GM23338 (cell line): ENCODE results near the gene EXOC6B. TPM values are rescaled to one million over a fixed set of nuclear protein-coding genes. Genes with fewer than 3 reads are reported as not detected.

Source experiments
- ATAC-seq: fragments of 200-7000 bp; cut with Tn5 transposase; 3 replicates; pipeline ENCODE4 v1.9.1; 2020
- DNase-seq: peaks from one replicate; pipeline ENCODE4 v3.0.0-alpha.2; 2015; ENCODE audit warnings: low spot score
- H2AFZ ChIP-seq: fragments of 200-600 bp; sonication (generic); 2 replicates; pipeline ENCODE4 v1.8.0; 2016; ENCODE audit warnings: antibody characterized with exemption, mild to moderate bottlenecking, moderate library complexity
- H3F3A ChIP-seq: fragments of 200-600 bp; sonication (generic); replicated peaks from 2 replicates; pipeline ENCODE4 v1.8.0; 2017; ENCODE audit warnings: antibody characterized with exemption, mixed run types, low read depth
- H3K27ac ChIP-seq: fragments of 200-600 bp; sonication (generic); 2 replicates; pipeline ENCODE4 v1.6.1; 2016; ENCODE audit warnings: low read depth
- H3K27me3 ChIP-seq: fragments of 200-600 bp; sonication (generic); 2 replicates; pipeline ENCODE4 v1.8.0; 2016; ENCODE audit warnings: mild to moderate bottlenecking, mixed run types, moderate library complexity; ENCODE audit not compliant: insufficient read depth
- H3K36me3 ChIP-seq: fragments of 200-600 bp; sonication (generic); 2 replicates; pipeline ENCODE4 v1.8.0; 2016; ENCODE audit warnings: mild to moderate bottlenecking; ENCODE audit not compliant: insufficient read depth
- H3K4me1 ChIP-seq: fragments of 200-600 bp; sonication (generic); 2 replicates; pipeline ENCODE4 v1.8.0; 2016; ENCODE audit warnings: mild to moderate bottlenecking, moderate library complexity; ENCODE audit not compliant: insufficient read depth
- H3K4me2 ChIP-seq: fragments of 200-600 bp; sonication (generic); 2 replicates; pipeline ENCODE4 v1.7.1; 2017; ENCODE audit warnings: mixed run types
- H3K4me3 ChIP-seq: fragments of 200-600 bp; sonication (generic); 2 replicates; pipeline ENCODE4 v1.6.1; 2016; ENCODE audit warnings: mixed run types
- H3K79me2 ChIP-seq: fragments of 200-600 bp; sonication (generic); replicated peaks from 2 replicates; pipeline ENCODE4 v1.8.0; 2017; ENCODE audit warnings: mild to moderate bottlenecking; ENCODE audit not compliant: insufficient read depth
- H3K9me2 ChIP-seq: fragments of 200-600 bp; sonication (generic); 2 replicates; pipeline ENCODE4 v1.8.0; 2017; ENCODE audit not compliant: insufficient read depth
- H4K20me1 ChIP-seq: fragments of 200-600 bp; sonication (generic); replicated peaks from 2 replicates; pipeline ENCODE4 v1.8.0; 2017; ENCODE audit warnings: mild to moderate bottlenecking; ENCODE audit not compliant: insufficient read depth
- H3K27ac Mint-ChIP-seq: 2 replicates; pipeline ENCODE4 v1.8.0; 2020; ENCODE audit warnings: inconsistent platforms, mild to moderate bottlenecking, moderate library complexity, mixed read lengths
- H3K27me3 Mint-ChIP-seq: 3 replicates; pipeline ENCODE4 v1.8.0; 2022; ENCODE audit warnings: low read depth, mild to moderate bottlenecking, moderate library complexity, mixed read lengths, inconsistent platforms; ENCODE audit not compliant: insufficient read depth, poor library complexity
- H3K36me3 Mint-ChIP-seq: 3 replicates; pipeline ENCODE4 v1.8.0; 2021; ENCODE audit warnings: low read depth, mild to moderate bottlenecking, inconsistent platforms, moderate library complexity, mixed read lengths
- H3K4me1 Mint-ChIP-seq: 3 replicates; pipeline ENCODE4 v1.8.0; 2020; ENCODE audit warnings: mild to moderate bottlenecking, inconsistent platforms, mixed read lengths
- H3K4me3 Mint-ChIP-seq: 3 replicates; pipeline ENCODE4 v1.8.0; 2021; ENCODE audit warnings: moderate library complexity, mild to moderate bottlenecking, inconsistent platforms, mixed read lengths
- H3K9me3 Mint-ChIP-seq: 3 replicates; pipeline ENCODE4 v1.8.0; 2020; ENCODE audit warnings: moderate library complexity, mild to moderate bottlenecking, inconsistent platforms, mixed read lengths
- CREB1 ChIP-seq: fragments of 250-450 bp; sonication (Bioruptor Pico); IDR thresholded peaks from 2 replicates; pipeline ENCODE4 v1.5.0; 2020; ENCODE audit warnings: low read depth, mild to moderate bottlenecking, moderate library complexity
- CTCF ChIP-seq, 2 experiments: fragments of 200-600 bp in 1 of 2; sonication (generic) in 1 of 2; conservative IDR thresholded peaks; 2 replicates each; pipeline versions ENCODE4 v1.5.1 to v1.6.1; 2016 to 2017; ENCODE audit warnings: antibody characterized with exemption in 2 of 2, low read depth in 2 of 2, mild to moderate bottlenecking in 2 of 2, moderate library complexity in 1 of 2
- ETS1 ChIP-seq: IDR thresholded peaks from 2 replicates; pipeline ENCODE4 v1.6.1; 2016; ENCODE audit warnings: antibody characterized with exemption
- EZH2 ChIP-seq: fragments of 200-600 bp; sonication (generic); IDR thresholded peaks from one replicate; pipeline ENCODE4 v1.8.0; 2017; ENCODE audit warnings: antibody characterized with exemption, mild to moderate bottlenecking, low read depth; ENCODE audit not compliant: unreplicated experiment
- EZH2phosphoT487 ChIP-seq: fragments of 200-600 bp; sonication (generic); IDR thresholded peaks from one replicate; pipeline ENCODE4 v1.8.1; 2018; ENCODE audit warnings: antibody characterized with exemption; ENCODE audit not compliant: unreplicated experiment
- JUNB ChIP-seq: IDR thresholded peaks from one replicate; pipeline ENCODE4 v1.6.1; 2016; ENCODE audit warnings: antibody characterized with exemption; ENCODE audit not compliant: unreplicated experiment
- NANOG ChIP-seq: IDR thresholded peaks from 2 replicates; pipeline ENCODE4 v1.6.1; 2016; ENCODE audit warnings: antibody characterized with exemption, borderline replicate concordance
- POLR2AphosphoS5 ChIP-seq: IDR thresholded peaks from 2 replicates; pipeline ENCODE4 v1.6.1; 2016; ENCODE audit warnings: antibody characterized with exemption, low read depth
- REST ChIP-seq: IDR thresholded peaks from one replicate; pipeline ENCODE4 v1.6.1; 2018; ENCODE audit warnings: antibody characterized with exemption; ENCODE audit not compliant: unreplicated experiment
- STAT1 ChIP-seq: IDR thresholded peaks from one replicate; pipeline ENCODE4 v1.6.1; 2016; ENCODE audit warnings: antibody characterized with exemption; ENCODE audit not compliant: unreplicated experiment
- ZNF114 ChIP-seq: fragments of 250-450 bp; sonication (Bioruptor Pico); IDR thresholded peaks from 2 replicates; pipeline ENCODE4 v1.5.0; 2020; ENCODE audit warnings: mild to moderate bottlenecking, moderate library complexity
- ZNF331 ChIP-seq: fragments of 250-450 bp; sonication (Bioruptor Pico); IDR thresholded peaks from 2 replicates; pipeline ENCODE4 v1.5.0; 2020; ENCODE audit warnings: low read depth, mild to moderate bottlenecking, moderate library complexity
- polyA plus RNA-seq: library from polyadenylated mRNA; unstranded; fragments of >200 nt; fragmentation: Nextera tagmentation; extraction: Ambion mirVana; gene quantifications from 2 replicates; pipeline ENCODE4 v1.2.1, GENCODE V29; 2016
- total RNA-seq: library from RNA; depleted of rRNA; stranded (reverse); fragments of >200 nt; shearing (Covaris generic); gene quantifications from 2 replicates; pipeline ENCODE4 v1.2.3, GENCODE V29; 2014

EXOC6B gene
- total and polyA plus RNA-seq, 2 experiments from 2014 or later: 7.2 to 45.9 TPM

- Histone ChIP-seq H3K27ac (no peak overlapping the region), H3K4me3 (no peak overlapping the region), H3K4me2 (no peak overlapping the region), H2AFZ (no peak overlapping the region), H3K4me1 (no peaks in the 10 kb centered on the region), H3K79me2 (no peaks in the 10 kb centered on the region), H3K27me3 (no peaks in the 10 kb centered on the region), H4K20me1 (no peaks in the 10 kb centered on the region), H3F3A (no peaks in the 10 kb centered on the region), H3K36me3 (no peaks in the 10 kb centered on the region), H3K9me2 (no peaks in the 10 kb centered on the region)
- DNase-seq (no peak), ATAC-seq (no peak)
- Mint-ChIP-seq H3K4me3 (no peak overlapping the region), H3K36me3 (no peaks in the 10 kb centered on the region), H3K27me3 (no peaks in the 10 kb centered on the region), H3K9me3 (no peaks in the 10 kb centered on the region), H3K4me1 (peaks cover 14% of the 10 kb centered on the region), H3K27ac (no peak overlapping the region)
- TF ChIP-seq CREB1 (CRISPR knock-in tag) (no peak), STAT1 (no peak), ZNF331 (CRISPR knock-in tag) (no peak), CTCF (conservative IDR thresholded peaks at IDR 0.05; ENCODE audit: low read depth in 2 of 2) (no peak), ETS1 (no peak), JUNB (no peak), ZNF114 (no peak), NANOG (no peak), POLR2AphosphoS5 (no peak)
Observed at GRCh38 chr2:72276356-72276755, 549.5 kb downstream of the EXOC6B start.

DNA sequence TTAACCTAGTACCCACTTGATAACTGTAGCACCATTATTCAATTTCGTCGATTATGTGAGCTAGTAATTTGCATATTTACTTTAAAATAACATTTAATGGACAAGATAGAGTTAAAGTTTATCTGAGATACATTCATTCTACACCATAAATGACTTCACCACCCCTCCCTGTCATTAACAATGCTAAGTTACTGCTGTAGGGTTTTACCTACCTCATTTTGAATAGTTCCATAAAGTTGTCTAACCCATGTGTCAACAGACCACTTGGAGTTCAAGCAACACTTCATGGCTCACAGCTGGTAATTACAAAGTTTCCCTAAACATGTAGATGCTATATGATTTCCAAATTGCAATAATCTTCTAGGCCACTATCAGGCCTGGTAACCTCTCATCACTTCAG lies 550.7 kb downstream of the EXOC6B start:
- no peaks in the 10 kb centered on the region for H3K9me3 Mint-ChIP-seq
- H3K36me3 ChIP-seq: no peaks in the 10 kb centered on the region
- peaks cover 14% of the 10 kb centered on the region for H3K4me1 Mint-ChIP-seq
- ATAC-seq (no peak), DNase-seq (no peak)
- no peak overlapping the region for H3K4me2 ChIP-seq
- no peaks in the 10 kb centered on the region for H3K79me2 ChIP-seq
- no peaks in the 10 kb centered on the region for H4K20me1 ChIP-seq
- no peak overlapping the region for H3K4me3 ChIP-seq
- H3K4me3 Mint-ChIP-seq: no peak overlapping the region
- H3K27ac Mint-ChIP-seq: no peak overlapping the region
- no peak overlapping the region for H3K27ac ChIP-seq
- no peaks in the 10 kb centered on the region for H3K27me3 Mint-ChIP-seq
- H3K9me2 ChIP-seq: no peaks in the 10 kb centered on the region
- H3F3A ChIP-seq: no peaks in the 10 kb centered on the region
- H3K27me3 ChIP-seq: no peaks in the 10 kb centered on the region
- no peak overlapping the region for H2AFZ ChIP-seq
- no peaks in the 10 kb centered on the region for H3K36me3 Mint-ChIP-seq
- H3K4me1 ChIP-seq: no peaks in the 10 kb centered on the region
- no peak for TF ChIP-seq EZH2phosphoT487
- TF ChIP-seq REST: no peak
- TF ChIP-seq CTCF (conservative IDR thresholded peaks at IDR 0.05; ENCODE audit: low read depth in 2 of 2): no peak
- TF ChIP-seq POLR2AphosphoS5: no peak
- no peak for TF ChIP-seq EZH2
- no peak for TF ChIP-seq ZNF114
- no peak for TF ChIP-seq JUNB
